Measurements from ENCODE around the gene RCAN2.

DNA sequence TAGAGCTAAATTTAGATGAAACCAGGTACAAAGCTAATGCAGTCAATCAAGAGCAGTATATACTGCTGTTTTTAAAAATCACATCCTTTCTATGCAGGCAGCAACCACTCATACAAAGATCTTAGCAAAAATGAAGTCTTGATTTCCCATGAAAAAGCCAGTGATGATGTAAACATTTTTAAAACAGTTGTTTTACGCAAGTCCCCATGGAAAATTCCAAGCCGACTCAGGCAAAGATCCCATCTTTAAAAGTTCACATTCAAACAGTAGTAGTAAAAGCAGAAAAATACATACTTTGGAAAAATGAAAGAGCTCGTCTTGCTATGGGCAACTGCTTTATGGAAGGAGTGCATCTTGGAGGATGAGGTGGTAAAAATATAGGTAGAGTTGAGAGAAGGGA, 84.0 kb downstream of the RCAN2 start:
- TF ChIP-seq POLR2A (IDR thresholded peaks at IDR 0.05; ENCODE audit: low read depth, low read length) = no peak
- no peak for TF ChIP-seq TAF1 (IDR thresholded peaks at IDR 0.05; ENCODE audit: borderline replicate concordance, low read depth, low read length)
- no peak for TF ChIP-seq POLR2AphosphoS5 (IDR thresholded peaks at IDR 0.05; ENCODE audit: low read depth, low read length)

Data from GM12892 (cell line).